Testis (tissue), 2 donors: ENCODE results near the gene SDK2.

Experiments
- CTCF ChIP-seq, 3 experiments: fragments of 450-650 bp in 2 of 3; fragments of 200-600 bp in 1 of 3; sonication (generic) in 1 of 3; IDR thresholded peaks; one replicate each; pipeline ENCODE4 v1.5.1; 2016 to 2019; ENCODE audit warnings: antibody characterized with exemption in 3 of 3, mild to moderate bottlenecking in 2 of 3, moderate library complexity in 1 of 3
- POLR2A ChIP-seq: fragments of 450-650 bp; IDR thresholded peaks from one replicate; pipeline ENCODE4 v1.6.1; 2017; ENCODE audit warnings: antibody characterized with exemption, mild to moderate bottlenecking, moderate library complexity

- TF ChIP-seq CTCF (IDR thresholded peaks at IDR 0.05) (no peak), POLR2A (no peak)
These were observed 102.7 kb downstream of the SDK2 start for GRCh38 chr17:73541561-73541981.
